ENCODE measurements around the gene RPA1. TPM values are rescaled to one million over a fixed set of nuclear protein-coding genes. Genes with fewer than 3 reads are reported as not detected.

Gene RPA1
- polyA plus RNA-seq, 1 donor from 2014 or later = 8.4 TPM

DNA sequence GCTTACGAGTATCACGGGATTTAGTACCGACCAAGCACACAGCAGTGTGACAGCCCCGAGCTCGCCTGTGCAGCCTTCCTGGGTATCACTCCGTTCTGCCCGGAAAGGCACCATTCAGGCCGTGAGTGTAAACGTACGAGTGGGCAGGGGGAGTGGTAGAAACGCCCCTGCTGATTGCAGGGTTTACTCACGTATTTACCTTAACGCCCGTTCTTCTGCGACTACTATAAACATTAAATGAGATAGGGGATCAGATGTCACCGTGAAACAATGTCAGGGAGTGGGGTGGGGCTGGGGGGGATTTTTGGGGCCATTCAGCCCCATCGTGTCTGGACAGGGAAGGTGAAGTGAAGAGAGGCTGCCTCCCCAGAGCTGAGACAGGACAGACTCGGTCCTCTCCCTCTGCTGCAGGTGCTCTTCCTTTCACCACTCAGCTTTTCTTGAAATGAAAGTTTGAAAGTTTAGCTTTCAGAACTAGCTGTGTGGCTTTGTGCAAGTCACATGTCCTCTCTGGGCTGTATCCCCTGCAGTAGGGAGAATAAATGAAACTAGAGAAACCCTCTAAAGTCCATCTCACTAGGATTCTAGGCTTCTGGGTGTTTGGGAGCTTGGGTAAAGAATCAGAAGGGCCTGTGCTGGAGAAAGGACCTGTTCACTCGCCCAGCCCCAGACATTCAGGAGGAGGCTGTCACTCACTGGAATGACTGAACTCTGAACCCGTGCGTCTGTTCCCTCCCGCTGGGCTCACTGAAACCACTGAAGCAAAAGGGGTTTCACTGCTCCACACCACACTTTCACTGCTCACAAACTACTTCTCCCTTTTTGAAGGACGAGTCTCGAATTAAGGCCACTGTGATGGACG is 66.7 kb downstream of the RPA1 start:
- TF ChIP-seq EP300 (conservative IDR thresholded peaks at IDR 0.05; ENCODE audit: poor library complexity, severe bottlenecking) (no peak), POLR2AphosphoS5 (IDR thresholded peaks at IDR 0.05) (no peak), SMC3 (conservative IDR thresholded peaks at IDR 0.05; ENCODE audit: poor library complexity) (no peak), MXI1 (conservative IDR thresholded peaks at IDR 0.05; ENCODE audit: poor library complexity, severe bottlenecking) (no peak), RAD21 (conservative IDR thresholded peaks at IDR 0.05) (no peak), EZH2 (IDR thresholded peaks at IDR 0.05; ENCODE audit: borderline replicate concordance, insufficient read depth, low read length, poor library complexity, severe bottlenecking) (no peak), TAF1 (IDR thresholded peaks at IDR 0.05; ENCODE audit: low read depth) (no peak)
- TF ChIP-seq, protein P1, sequence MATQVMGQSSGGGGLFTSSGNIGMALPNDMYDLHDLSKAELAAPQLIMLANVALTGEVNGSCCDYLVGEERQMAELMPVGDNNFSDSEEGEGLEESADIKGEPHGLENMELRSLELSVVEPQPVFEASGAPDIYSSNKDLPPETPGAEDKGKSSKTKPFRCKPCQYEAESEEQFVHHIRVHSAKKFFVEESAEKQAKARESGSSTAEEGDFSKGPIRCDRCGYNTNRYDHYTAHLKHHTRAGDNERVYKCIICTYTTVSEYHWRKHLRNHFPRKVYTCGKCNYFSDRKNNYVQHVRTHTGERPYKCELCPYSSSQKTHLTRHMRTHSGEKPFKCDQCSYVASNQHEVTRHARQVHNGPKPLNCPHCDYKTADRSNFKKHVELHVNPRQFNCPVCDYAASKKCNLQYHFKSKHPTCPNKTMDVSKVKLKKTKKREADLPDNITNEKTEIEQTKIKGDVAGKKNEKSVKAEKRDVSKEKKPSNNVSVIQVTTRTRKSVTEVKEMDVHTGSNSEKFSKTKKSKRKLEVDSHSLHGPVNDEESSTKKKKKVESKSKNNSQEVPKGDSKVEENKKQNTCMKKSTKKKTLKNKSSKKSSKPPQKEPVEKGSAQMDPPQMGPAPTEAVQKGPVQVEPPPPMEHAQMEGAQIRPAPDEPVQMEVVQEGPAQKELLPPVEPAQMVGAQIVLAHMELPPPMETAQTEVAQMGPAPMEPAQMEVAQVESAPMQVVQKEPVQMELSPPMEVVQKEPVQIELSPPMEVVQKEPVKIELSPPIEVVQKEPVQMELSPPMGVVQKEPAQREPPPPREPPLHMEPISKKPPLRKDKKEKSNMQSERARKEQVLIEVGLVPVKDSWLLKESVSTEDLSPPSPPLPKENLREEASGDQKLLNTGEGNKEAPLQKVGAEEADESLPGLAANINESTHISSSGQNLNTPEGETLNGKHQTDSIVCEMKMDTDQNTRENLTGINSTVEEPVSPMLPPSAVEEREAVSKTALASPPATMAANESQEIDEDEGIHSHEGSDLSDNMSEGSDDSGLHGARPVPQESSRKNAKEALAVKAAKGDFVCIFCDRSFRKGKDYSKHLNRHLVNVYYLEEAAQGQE (IDR thresholded peaks at IDR 0.05; ENCODE audit: borderline replicate concordance) = no peak
- TF ChIP-seq, protein P2, sequence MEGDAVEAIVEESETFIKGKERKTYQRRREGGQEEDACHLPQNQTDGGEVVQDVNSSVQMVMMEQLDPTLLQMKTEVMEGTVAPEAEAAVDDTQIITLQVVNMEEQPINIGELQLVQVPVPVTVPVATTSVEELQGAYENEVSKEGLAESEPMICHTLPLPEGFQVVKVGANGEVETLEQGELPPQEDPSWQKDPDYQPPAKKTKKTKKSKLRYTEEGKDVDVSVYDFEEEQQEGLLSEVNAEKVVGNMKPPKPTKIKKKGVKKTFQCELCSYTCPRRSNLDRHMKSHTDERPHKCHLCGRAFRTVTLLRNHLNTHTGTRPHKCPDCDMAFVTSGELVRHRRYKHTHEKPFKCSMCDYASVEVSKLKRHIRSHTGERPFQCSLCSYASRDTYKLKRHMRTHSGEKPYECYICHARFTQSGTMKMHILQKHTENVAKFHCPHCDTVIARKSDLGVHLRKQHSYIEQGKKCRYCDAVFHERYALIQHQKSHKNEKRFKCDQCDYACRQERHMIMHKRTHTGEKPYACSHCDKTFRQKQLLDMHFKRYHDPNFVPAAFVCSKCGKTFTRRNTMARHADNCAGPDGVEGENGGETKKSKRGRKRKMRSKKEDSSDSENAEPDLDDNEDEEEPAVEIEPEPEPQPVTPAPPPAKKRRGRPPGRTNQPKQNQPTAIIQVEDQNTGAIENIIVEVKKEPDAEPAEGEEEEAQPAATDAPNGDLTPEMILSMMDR (IDR thresholded peaks at IDR 0.05; ENCODE audit: poor library complexity, severe bottlenecking) = no peak
- Histone ChIP-seq H3K9ac (ENCODE audit: low read length) (no peak overlapping the region), H3K4me3 (ENCODE audit: low read length) (no peak overlapping the region), H2AFZ (ENCODE audit: low read depth, low read length) (no peak overlapping the region), H3K79me2 (replicated peaks; ENCODE audit: insufficient read depth, low read length) (no peaks in the 10 kb centered on the region), H3F3A (ENCODE audit: insufficient read depth, low read length, poor library complexity, severe bottlenecking) (no peaks in the 10 kb centered on the region), H3K9me3 (ENCODE audit: low read length) (no peaks in the 10 kb centered on the region), H3K9me2 (ENCODE audit: insufficient read depth, low read length) (no peaks in the 10 kb centered on the region), H3K4me2 (ENCODE audit: low read length) (no peak overlapping the region), H3K27me3 (ENCODE audit: insufficient read depth, low read depth, low read length) (no peaks in the 10 kb centered on the region), H3K36me3 (ENCODE audit: insufficient read depth, low read length) (no peaks in the 10 kb centered on the region), H3K27ac (ENCODE audit: low read length) (no peak overlapping the region), H4K20me1 (ENCODE audit: insufficient read depth) (no peaks in the 10 kb centered on the region)

DNA sequence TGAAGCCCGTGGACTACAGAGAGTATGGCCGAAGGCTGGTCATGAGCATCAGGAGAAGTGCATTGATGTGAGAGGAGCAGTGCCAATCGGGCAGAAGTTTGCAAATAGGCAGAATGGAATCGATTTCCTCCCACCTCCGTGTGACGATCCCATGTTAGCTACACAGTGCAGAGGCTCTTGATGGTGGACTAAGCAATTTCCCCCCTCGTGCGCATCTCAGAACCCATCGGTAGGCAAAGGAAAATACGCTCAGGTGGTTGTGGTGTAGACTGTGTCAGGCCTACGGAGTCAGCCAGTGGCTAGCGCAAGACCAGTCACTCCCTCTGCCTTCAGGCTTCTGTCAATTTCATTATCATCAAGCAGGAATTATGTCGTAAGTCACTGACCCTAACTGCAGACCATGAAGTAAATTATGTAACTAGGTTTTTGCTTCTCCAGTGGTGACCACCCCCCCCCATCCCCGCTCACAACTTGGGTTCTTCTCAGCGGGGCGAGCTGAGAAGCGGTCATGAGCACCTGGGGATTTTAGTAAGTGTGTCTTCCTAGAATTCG is 67.4 kb downstream of the RPA1 start:
- Histone ChIP-seq H2AFZ (ENCODE audit: low read depth, low read length) (no peak overlapping the region), H3K27me3 (ENCODE audit: insufficient read depth, low read depth, low read length) (no peaks in the 10 kb centered on the region), H4K20me1 (ENCODE audit: insufficient read depth) (no peaks in the 10 kb centered on the region), H3K9ac (ENCODE audit: low read length) (no peak overlapping the region), H3K4me3 (ENCODE audit: low read length) (no peak overlapping the region), H3K79me2 (replicated peaks; ENCODE audit: insufficient read depth, low read length) (no peaks in the 10 kb centered on the region), H3K9me3 (ENCODE audit: low read length) (no peaks in the 10 kb centered on the region), H3K36me3 (ENCODE audit: insufficient read depth, low read length) (no peaks in the 10 kb centered on the region), H3F3A (ENCODE audit: insufficient read depth, low read length, poor library complexity, severe bottlenecking) (no peaks in the 10 kb centered on the region), H3K4me2 (ENCODE audit: low read length) (no peak overlapping the region), H3K9me2 (ENCODE audit: insufficient read depth, low read length) (no peaks in the 10 kb centered on the region), H3K27ac (ENCODE audit: low read length) (no peak overlapping the region)
- TF ChIP-seq POLR2AphosphoS5 (IDR thresholded peaks at IDR 0.05) (no peak), EZH2 (IDR thresholded peaks at IDR 0.05; ENCODE audit: borderline replicate concordance, insufficient read depth, low read length, poor library complexity, severe bottlenecking) (no peak), EP300 (conservative IDR thresholded peaks at IDR 0.05; ENCODE audit: poor library complexity, severe bottlenecking) (no peak), MXI1 (conservative IDR thresholded peaks at IDR 0.05; ENCODE audit: poor library complexity, severe bottlenecking) (no peak), RAD21 (conservative IDR thresholded peaks at IDR 0.05) (no peak), TAF1 (IDR thresholded peaks at IDR 0.05; ENCODE audit: low read depth) (no peak), SMC3 (conservative IDR thresholded peaks at IDR 0.05; ENCODE audit: poor library complexity) (no peak)
- TF ChIP-seq, protein P2 (IDR thresholded peaks at IDR 0.05; ENCODE audit: poor library complexity, severe bottlenecking) = no peak
- TF ChIP-seq, protein P1 (IDR thresholded peaks at IDR 0.05; ENCODE audit: borderline replicate concordance) = no peak

Data from neural cell (in vitro differentiated cells).